WI38 (cell line): ENCODE data around the gene RAPGEF5.

Experiments used
- H3K4me3 ChIP-seq: 2 replicates; pipeline ENCODE4 v1.5.1; 2011; ENCODE audit warnings: low read depth, mild to moderate bottlenecking, control low read depth, low read length
- TF ChIP-seq, protein P1 (sequence below): IDR thresholded peaks from 2 replicates; pipeline ENCODE4 v1.5.1; 2012; ENCODE audit warnings: low read depth, mild to moderate bottlenecking, control low read depth, low read length

RAPGEF5 gene

GRCh38 chr7:22202141-22202540 lies 154.8 kb downstream of the RAPGEF5 start:
- TF ChIP-seq, protein P1, sequence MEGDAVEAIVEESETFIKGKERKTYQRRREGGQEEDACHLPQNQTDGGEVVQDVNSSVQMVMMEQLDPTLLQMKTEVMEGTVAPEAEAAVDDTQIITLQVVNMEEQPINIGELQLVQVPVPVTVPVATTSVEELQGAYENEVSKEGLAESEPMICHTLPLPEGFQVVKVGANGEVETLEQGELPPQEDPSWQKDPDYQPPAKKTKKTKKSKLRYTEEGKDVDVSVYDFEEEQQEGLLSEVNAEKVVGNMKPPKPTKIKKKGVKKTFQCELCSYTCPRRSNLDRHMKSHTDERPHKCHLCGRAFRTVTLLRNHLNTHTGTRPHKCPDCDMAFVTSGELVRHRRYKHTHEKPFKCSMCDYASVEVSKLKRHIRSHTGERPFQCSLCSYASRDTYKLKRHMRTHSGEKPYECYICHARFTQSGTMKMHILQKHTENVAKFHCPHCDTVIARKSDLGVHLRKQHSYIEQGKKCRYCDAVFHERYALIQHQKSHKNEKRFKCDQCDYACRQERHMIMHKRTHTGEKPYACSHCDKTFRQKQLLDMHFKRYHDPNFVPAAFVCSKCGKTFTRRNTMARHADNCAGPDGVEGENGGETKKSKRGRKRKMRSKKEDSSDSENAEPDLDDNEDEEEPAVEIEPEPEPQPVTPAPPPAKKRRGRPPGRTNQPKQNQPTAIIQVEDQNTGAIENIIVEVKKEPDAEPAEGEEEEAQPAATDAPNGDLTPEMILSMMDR = no peak

DNA sequence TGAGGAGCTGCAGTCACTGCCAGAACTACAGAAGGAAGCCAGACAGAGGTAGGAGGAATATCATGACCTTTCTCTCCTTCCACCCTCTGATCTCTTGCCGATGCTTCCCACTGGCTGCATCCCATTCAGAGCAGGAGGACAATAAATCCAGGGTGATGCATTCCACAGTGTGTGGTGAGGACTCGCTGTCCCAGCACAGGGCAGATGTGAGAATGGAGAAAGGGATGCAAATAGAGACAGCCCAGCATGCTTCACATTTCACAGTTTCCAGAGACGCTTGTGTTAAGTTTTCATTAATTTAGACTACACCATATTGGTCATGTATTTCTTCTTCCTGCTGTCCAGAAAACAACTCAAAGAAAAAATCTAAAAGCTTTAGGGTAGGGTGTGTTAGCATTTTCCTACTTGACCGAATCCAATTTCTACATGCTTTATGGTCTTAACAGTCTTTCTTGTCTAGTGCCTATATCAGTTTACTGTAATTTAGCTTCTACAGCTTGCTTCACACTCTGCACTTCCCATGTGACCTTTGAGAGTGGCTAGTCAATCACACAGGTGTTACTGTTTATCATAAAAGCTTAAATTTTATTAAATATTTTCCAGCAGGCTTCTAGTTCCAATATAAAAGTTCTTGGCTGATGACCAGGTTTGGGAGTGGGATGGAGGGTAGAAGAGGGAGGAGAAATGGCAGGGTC lies 155.6 kb downstream of the RAPGEF5 start:
- TF ChIP-seq, protein P1 = no peak

More at GRCh38 chr7:22202141-22202540, 154.8 kb downstream of the RAPGEF5 start:
- no peak overlapping the region for H3K4me3 ChIP-seq

GRCh38 chr7:22200777-22201176 lies 156.2 kb downstream of the RAPGEF5 start:
- H3K4me3 ChIP-seq = no peak overlapping the region
- TF ChIP-seq, protein P1 = no peak

More for the DNA sequence above, 155.6 kb downstream of the RAPGEF5 start:
- H3K4me3 ChIP-seq = no peak overlapping the region

DNA sequence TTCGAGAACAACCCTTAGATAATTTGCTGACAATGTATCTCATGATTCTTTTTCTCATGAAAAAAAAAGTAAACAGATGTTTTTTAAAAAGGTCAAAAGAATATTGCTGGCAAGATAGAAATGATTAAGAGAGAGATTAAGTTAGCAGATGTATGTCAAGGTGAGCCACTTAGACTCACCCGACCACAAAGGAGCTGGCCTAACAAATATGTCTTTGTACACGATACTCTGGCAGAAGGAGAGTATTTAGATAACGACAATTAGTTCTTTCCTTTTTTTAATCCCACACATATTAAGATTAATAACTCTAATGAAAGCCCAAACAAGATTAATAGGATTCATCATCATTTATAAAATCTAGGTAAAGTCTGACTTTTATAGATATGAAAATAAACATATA lies 156.7 kb downstream of the RAPGEF5 start:
- H3K4me3 ChIP-seq = no peak overlapping the region
- TF ChIP-seq, protein P1 = no peak

GRCh38 chr7:22197376-22197775 lies 159.6 kb downstream of the RAPGEF5 start:
- TF ChIP-seq, protein P1 = no peak
- H3K4me3 ChIP-seq = no peak overlapping the region

DNA sequence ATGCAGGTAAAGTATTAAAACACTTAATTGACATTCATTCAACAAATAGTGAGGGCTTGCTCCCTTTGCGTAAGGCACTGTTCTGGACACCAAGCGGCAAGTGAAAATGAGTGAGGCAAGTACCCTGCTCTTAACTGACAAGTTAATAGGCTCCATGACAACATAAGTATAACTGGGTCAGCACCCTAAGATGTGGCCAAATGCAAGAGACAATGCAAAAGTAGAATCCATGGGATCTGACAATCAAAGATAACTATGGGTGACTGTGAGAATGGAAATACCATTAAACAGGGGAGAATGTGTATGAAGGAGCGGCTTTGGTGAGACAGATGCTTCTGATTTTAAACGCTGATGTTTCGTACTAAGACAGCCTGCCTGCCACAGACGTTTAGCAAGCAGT lies 160.5 kb downstream of the RAPGEF5 start:
- TF ChIP-seq, protein P1 = no peak
- no peak overlapping the region for H3K4me3 ChIP-seq

GRCh38 chr7:22195397-22196172 lies 161.4 kb downstream of the RAPGEF5 start:
- TF ChIP-seq, protein P1 = no peak
- no peak overlapping the region for H3K4me3 ChIP-seq
